PC-9 (cell line): Measurements from ENCODE around the gene NRIP1. TPM values are rescaled to one million over a fixed set of nuclear protein-coding genes. Genes with fewer than 3 reads are reported as not detected.

Experiments used
- BruUV-seq: library from RNA; stranded (reverse); fragments of 400-500 nt; replicated peaks from 2 replicates; lab custom pipeline; 2021; lab: Mats Ljungman, UMichigan
- CTCF ChIA-PET: fragments of 300-600 bp; sonication (Branson Sonifier 250); formaldehyde crosslinking; loops from one replicate; lab custom pipeline; 2022; ENCODE audit warnings: antibody characterized with exemption; lab: Charles Lee
- POLR2A ChIA-PET: fragments of 300-600 bp; sonication (Branson Sonifier 250); formaldehyde crosslinking; loops from one replicate; lab custom pipeline; 2022; ENCODE audit warnings: antibody characterized with exemption; ENCODE audit not compliant: unreplicated experiment; lab: Charles Lee
- DNase-seq, 2 experiments: peaks; one replicate each; pipeline versions ENCODE4 v3.0.0 to v3.0.0-alpha.2; 2015 to 2022; ENCODE audit warnings: mixed read lengths in 1 of 2
- H2AFZ ChIP-seq: fragments of 200-600 bp; sonication (generic); 2 replicates; pipeline ENCODE4 v1.8.1; 2017; ENCODE audit warnings: antibody characterized with exemption
- H3F3A ChIP-seq: fragments of 200-600 bp; sonication (generic); 2 replicates; pipeline ENCODE4 v1.8.1; 2017; ENCODE audit warnings: antibody characterized with exemption, mild to moderate bottlenecking, low read depth; ENCODE audit not compliant: insufficient read depth
- H3K27ac ChIP-seq: fragments of 200-600 bp; sonication (generic); 2 replicates; pipeline ENCODE4 v1.6.1; 2016; ENCODE audit warnings: mixed run types
- H3K27me3 ChIP-seq: fragments of 200-600 bp; sonication (generic); 2 replicates; pipeline ENCODE4 v1.6.1; 2016; ENCODE audit warnings: low read depth, mixed run types; ENCODE audit not compliant: insufficient read depth
- H3K36me3 ChIP-seq: fragments of 200-600 bp; sonication (generic); 2 replicates; pipeline ENCODE4 v1.6.1; 2016; ENCODE audit warnings: low read depth, mixed run types
- H3K4me1 ChIP-seq: fragments of 200-600 bp; sonication (generic); replicated peaks from 2 replicates; pipeline ENCODE4 v1.6.1; 2016; ENCODE audit warnings: mixed run types; ENCODE audit not compliant: insufficient read depth
- H3K4me2 ChIP-seq: fragments of 200-600 bp; sonication (generic); 2 replicates; pipeline ENCODE4 v1.6.1; 2017; ENCODE audit warnings: mixed run types
- H3K4me3 ChIP-seq: fragments of 200-600 bp; sonication (generic); 2 replicates; pipeline ENCODE4 v1.6.1; 2016; ENCODE audit warnings: mixed run types
- H3K79me2 ChIP-seq: fragments of 200-600 bp; sonication (generic); 2 replicates; pipeline ENCODE4 v1.6.1; 2017; ENCODE audit warnings: low read depth, mixed run types
- H3K9me2 ChIP-seq: fragments of 200-600 bp; sonication (generic); 2 replicates; pipeline ENCODE4 v1.8.1; 2017; ENCODE audit warnings: mild to moderate bottlenecking; ENCODE audit not compliant: insufficient read depth
- H3K9me3 ChIP-seq: fragments of 200-600 bp; sonication (generic); 2 replicates; pipeline ENCODE4 v1.8.1; 2016; ENCODE audit warnings: low read depth; ENCODE audit not compliant: insufficient read depth
- H4K20me1 ChIP-seq: fragments of 200-600 bp; sonication (generic); 2 replicates; pipeline ENCODE4 v1.8.1; 2017; ENCODE audit not compliant: insufficient read depth
- EZH2 ChIP-seq: fragments of 200-600 bp; sonication (generic); IDR thresholded peaks from 2 replicates; pipeline ENCODE4 v1.8.0; 2017; ENCODE audit warnings: antibody characterized with exemption, low read depth
- intact Hi-C: fragments of 100-400 bp; cut with micrococcal nuclease; formaldehyde crosslinking; loops from one replicate; pipeline ENCODE4 v1.10.0; 2022; ENCODE audit not compliant: unreplicated experiment
- total RNA-seq: library from RNA; stranded (reverse); gene quantifications from 2 replicates; pipeline ENCODE4 v1.2.3, GENCODE V29; 2021
- TF ChIP-seq, protein P1 (sequence below): fragments of 200-600 bp; sonication (generic); conservative IDR thresholded peaks from 2 replicates; pipeline ENCODE4 v1.6.1; 2017; ENCODE audit warnings: mixed run types, antibody characterized with exemption, mild to moderate bottlenecking, moderate library complexity

NRIP1 gene
- total RNA-seq, 1 experiment from 2014 or later: 33.0 TPM

DNA sequence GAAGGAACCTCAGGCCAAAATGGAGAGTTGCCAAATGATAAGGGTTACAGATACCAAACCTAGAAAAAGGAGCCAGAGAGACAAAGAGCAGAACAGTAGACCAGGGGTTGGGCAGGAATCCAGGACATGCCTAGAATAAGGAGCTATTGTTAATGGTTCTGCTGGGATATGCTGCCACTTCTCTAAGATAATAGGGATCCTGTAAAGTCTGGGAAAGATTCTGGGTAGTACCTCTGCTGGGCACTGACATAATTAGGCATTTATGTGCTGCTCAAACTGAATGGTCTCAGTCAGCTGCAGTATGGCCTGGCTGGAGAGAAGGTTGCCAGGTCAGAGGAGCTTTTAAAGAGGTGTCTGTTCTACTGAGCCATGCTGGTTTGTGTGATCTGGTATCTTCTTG lies 19.9 kb upstream of the NRIP1 start:
- TF ChIP-seq, protein P1, sequence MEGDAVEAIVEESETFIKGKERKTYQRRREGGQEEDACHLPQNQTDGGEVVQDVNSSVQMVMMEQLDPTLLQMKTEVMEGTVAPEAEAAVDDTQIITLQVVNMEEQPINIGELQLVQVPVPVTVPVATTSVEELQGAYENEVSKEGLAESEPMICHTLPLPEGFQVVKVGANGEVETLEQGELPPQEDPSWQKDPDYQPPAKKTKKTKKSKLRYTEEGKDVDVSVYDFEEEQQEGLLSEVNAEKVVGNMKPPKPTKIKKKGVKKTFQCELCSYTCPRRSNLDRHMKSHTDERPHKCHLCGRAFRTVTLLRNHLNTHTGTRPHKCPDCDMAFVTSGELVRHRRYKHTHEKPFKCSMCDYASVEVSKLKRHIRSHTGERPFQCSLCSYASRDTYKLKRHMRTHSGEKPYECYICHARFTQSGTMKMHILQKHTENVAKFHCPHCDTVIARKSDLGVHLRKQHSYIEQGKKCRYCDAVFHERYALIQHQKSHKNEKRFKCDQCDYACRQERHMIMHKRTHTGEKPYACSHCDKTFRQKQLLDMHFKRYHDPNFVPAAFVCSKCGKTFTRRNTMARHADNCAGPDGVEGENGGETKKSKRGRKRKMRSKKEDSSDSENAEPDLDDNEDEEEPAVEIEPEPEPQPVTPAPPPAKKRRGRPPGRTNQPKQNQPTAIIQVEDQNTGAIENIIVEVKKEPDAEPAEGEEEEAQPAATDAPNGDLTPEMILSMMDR: no peak
- TF ChIP-seq EZH2: no peak
- BruUV-seq: no TSS peak
- POLR2A ChIA-PET: no interaction called here

DNA sequence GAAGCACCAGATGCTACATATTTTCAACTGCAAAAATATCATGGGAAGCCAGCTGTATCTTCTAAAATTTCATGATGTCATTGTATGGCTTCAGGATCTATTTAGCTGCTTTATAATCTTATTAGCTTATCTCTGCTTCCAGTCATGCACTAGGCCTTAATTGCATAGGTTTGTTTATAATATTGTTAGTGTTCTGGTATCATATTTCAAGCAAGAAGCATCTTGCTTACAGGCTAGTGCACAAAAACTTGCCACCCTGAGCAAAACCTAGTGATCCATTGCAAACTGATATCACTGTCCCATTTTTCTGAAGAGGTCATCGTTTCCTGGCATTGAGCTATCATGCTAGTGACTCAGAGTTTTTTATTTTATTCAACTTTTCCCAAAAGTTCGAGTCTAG lies 15.7 kb upstream of the NRIP1 start:
- Histone ChIP-seq H4K20me1 (no peaks in the 10 kb centered on the region), H3K4me2 (no peak overlapping the region), H3K79me2 (no peaks in the 10 kb centered on the region), H3K4me1 (0 out of 2 replicates have a peak, but pooled peaks cover 3% of the 10 kb centered on the region), H2AFZ (no peak overlapping the region), H3K27ac (no peak overlapping the region), H3K9me2 (no peaks in the 10 kb centered on the region), H3K9me3 (no peaks in the 10 kb centered on the region), H3K4me3 (no peak overlapping the region), H3F3A (no peaks in the 10 kb centered on the region), H3K36me3 (no peaks in the 10 kb centered on the region), H3K27me3 (no peaks in the 10 kb centered on the region)
- TF ChIP-seq EZH2: no peak
- TF ChIP-seq, protein P1: no peak
- ChIA-PET POLR2A (interaction anchor here (0.6 kb wide), 1 partner anchor 203 kb away, joined by 3 read pairs; no protein-coding TSS in a partner anchor), CTCF (interaction anchor here (0.6 kb wide), 1 partner anchor 405 kb away, joined by 9 read pairs; no protein-coding TSS in a partner anchor)
- DNase-seq: no peak
- intact Hi-C loops: no loop called here
- BruUV-seq: no TSS peak

More for the DNA sequence above, 19.9 kb upstream of the NRIP1 start:
- Histone ChIP-seq H2AFZ (no peak overlapping the region), H3K9me2 (no peaks in the 10 kb centered on the region), H3K27me3 (no peaks in the 10 kb centered on the region), H3K9me3 (no peaks in the 10 kb centered on the region), H3K27ac (no peak overlapping the region), H3K4me1 (0 out of 2 replicates have a peak, but pooled peaks cover 3% of the 10 kb centered on the region), H3K4me2 (no peak overlapping the region), H4K20me1 (no peaks in the 10 kb centered on the region), H3K36me3 (no peaks in the 10 kb centered on the region), H3F3A (no peaks in the 10 kb centered on the region), H3K79me2 (no peaks in the 10 kb centered on the region), H3K4me3 (no peak overlapping the region)
- CTCF ChIA-PET: interaction anchor here (0.5 kb wide), 1 partner anchor 628 kb away, joined by 4 read pairs; no protein-coding TSS in a partner anchor
- intact Hi-C loops: no loop called here
- no peak for DNase-seq

DNA sequence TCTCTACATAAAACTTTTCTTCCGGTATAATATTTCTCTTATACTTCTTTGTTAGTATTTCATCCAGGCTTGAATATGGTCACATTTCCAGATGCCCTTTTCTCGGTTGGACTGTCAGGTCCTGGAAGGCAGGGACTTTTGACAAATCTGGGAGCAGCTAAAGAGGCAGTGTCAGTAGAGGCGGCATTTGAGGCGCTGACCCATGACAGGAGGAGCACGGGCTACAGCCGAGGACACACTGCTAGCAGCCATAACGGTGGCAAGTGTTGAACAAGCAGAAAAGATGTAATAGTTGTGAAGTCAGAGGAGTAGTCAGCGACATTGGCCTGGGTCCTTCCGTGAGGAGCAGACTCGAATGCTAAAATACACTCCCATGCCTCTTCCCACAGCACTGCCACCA lies 14.5 kb upstream of the NRIP1 start:
- no peak for DNase-seq
- TF ChIP-seq, protein P1: no peak
- no peak for TF ChIP-seq EZH2
- H3K4me2 ChIP-seq: no peak overlapping the region
- no peaks in the 10 kb centered on the region for H3K27me3 ChIP-seq
- CTCF ChIA-PET: no interaction called here
- POLR2A ChIA-PET: no interaction called here
- intact Hi-C loops: no loop called here
- no peak overlapping the region for H3K27ac ChIP-seq
- H3K36me3 ChIP-seq: no peaks in the 10 kb centered on the region
- H3K9me2 ChIP-seq: no peaks in the 10 kb centered on the region
- no peaks in the 10 kb centered on the region for H3F3A ChIP-seq
- H3K9me3 ChIP-seq: no peaks in the 10 kb centered on the region
- no peak overlapping the region for H2AFZ ChIP-seq
- 0 out of 2 replicates have a peak, but pooled peaks cover 3% of the 10 kb centered on the region for H3K4me1 ChIP-seq
- no peaks in the 10 kb centered on the region for H3K79me2 ChIP-seq
- no TSS peak for BruUV-seq
- no peak overlapping the region for H3K4me3 ChIP-seq
- no peaks in the 10 kb centered on the region for H4K20me1 ChIP-seq
